Measurements from ENCODE around the gene MAP4. TPM values are rescaled to one million over a fixed set of nuclear protein-coding genes. Genes with fewer than 3 reads are reported as not detected.

Gene MAP4
- total and polyA plus RNA-seq, 2 of the 13 experiments (the other 11 are each of a cell fraction or from before 2014, with no cell fraction given): 33.1 to 38.7 TPM

GRCh38 chr3:47971081-47971480, 45.1 kb downstream of the MAP4 start:
- in situ Hi-C loops (cut with HindIII; ENCODE audit: extremely low pct_ligation_motif_present, low pct_unique_long_range_greater_than_20kb): no loop called here
- H3K9ac ChIP-seq (ENCODE audit: insufficient read depth, low read depth, low read length): no peak overlapping the region
- WGBS (ENCODE audit: low lambda C conversion rate): 96% methylated on average over 3 of the region's 3 CpGs
- DNase-seq (ENCODE audit: low spot score) (no peak), FAIRE-seq (no peak), ATAC-seq (no peak)
- intact Hi-C loops (cut with micrococcal nuclease; ENCODE audit: unreplicated experiment): no loop called here
- H3K4me3 ChIP-seq (replicated peaks in 1 of 3; ENCODE audit: insufficient read depth in 1 of 3, low read depth in 2 of 3, low read length in 3 of 3): no peak overlapping the region
- no peak overlapping the region for H2AFZ ChIP-seq (ENCODE audit: low read length)
- no peaks in the 10 kb centered on the region for H3K4me1 ChIP-seq (ENCODE audit: insufficient read depth, low read length)
- no TSS peak for BruUV-seq (replicated peaks)
- no peaks in the 10 kb centered on the region for H3K9me3 ChIP-seq (ENCODE audit: low read length)
- peaks cover 0 to 6% of the 10 kb centered on the region in 2 experiments; a peak in 2 of 5 replicates for H3K36me3 ChIP-seq (replicated peaks in 1 of 2; ENCODE audit: control insufficient read depth in 1 of 2, insufficient read depth in 2 of 2, low read length in 2 of 2)
- no peaks in the 10 kb centered on the region for H4K20me1 ChIP-seq (ENCODE audit: insufficient read depth, low read length)
- POLR2A ChIA-PET: no interaction called here
- CTCF ChIA-PET (ENCODE audit: low intra/inter-chr PET ratio, low total read pairs): no interaction called here
- TF ChIP-seq CEBPB (IDR thresholded peaks at IDR 0.05; ENCODE audit: borderline replicate concordance, low read depth, low read length) (no peak), ZNF646 (CRISPR knock-in tag; IDR thresholded peaks at IDR 0.05) (no peak), NCOA2 (CRISPR knock-in tag; IDR thresholded peaks at IDR 0.05) (no peak), ZNF205 (CRISPR knock-in tag; IDR thresholded peaks at IDR 0.05) (no peak), ZBTB8A (CRISPR knock-in tag; IDR thresholded peaks at IDR 0.05; ENCODE audit: borderline replicate concordance, low read depth) (no peak), CCDC6 (CRISPR knock-in tag; IDR thresholded peaks at IDR 0.05) (no peak), ZNF746 (CRISPR knock-in tag; IDR thresholded peaks at IDR 0.05) (no peak), MED8 (CRISPR knock-in tag; IDR thresholded peaks at IDR 0.05; ENCODE audit: insufficient replicate concordance) (no peak), CSRNP2 (CRISPR knock-in tag; conservative IDR thresholded peaks at IDR 0.05; ENCODE audit: low read depth) (no peak), ZNF720 (CRISPR knock-in tag; IDR thresholded peaks at IDR 0.05) (no peak), RELA (CRISPR knock-in tag; IDR thresholded peaks at IDR 0.05) (no peak)
- peaks cover 2% of the 10 kb centered on the region for H3K79me2 ChIP-seq (ENCODE audit: insufficient read depth, low read length)
- H3K27me3 ChIP-seq (ENCODE audit: control insufficient read depth in 1 of 2, insufficient read depth in 2 of 2, low read length in 2 of 2): no peaks in the 10 kb centered on the region
- H3K4me2 ChIP-seq (ENCODE audit: low read depth, low read length): no peak overlapping the region
- no peak overlapping the region for H3K27ac ChIP-seq (ENCODE audit: extremely low read length, insufficient read depth, low read length)
